GM04504 (cell line): ENCODE measurements around the gene CERS6.
"Not testable (repeated sequence)": the region's sequence is repeated elsewhere in the genome, so short reads cannot be mapped to it uniquely, and the experiment has no call there.

Source experiments
- DNase-seq: peaks from one replicate; pipeline ENCODE4 v3.0.0-alpha.2; 2012; ENCODE audit warnings: low read depth

Gene CERS6

GRCh38 chr2:168455645-168456520, at the start of gene CERS6:
CERS6 (plus strand) TSS chr2:168456272; CDS start chr2:168456449, 177 bp downstream.
- peak; percentile 88 for DNase-seq

- DNase-seq = not testable (repeated sequence)
These were observed 43.8 kb upstream of the CERS6 start for GRCh38 chr2:168412301-168412700.

GRCh38 chr2:168413101-168413500, 43.0 kb upstream of the CERS6 start:
- not testable (repeated sequence) for DNase-seq

GRCh38 chr2:168416555-168416954, 39.5 kb upstream of the CERS6 start:
- no peak for DNase-seq

- DNase-seq = no peak
These were observed 33.5 kb upstream of the CERS6 start for GRCh38 chr2:168422584-168422983.

GRCh38 chr2:168424112-168424951, 31.7 kb upstream of the CERS6 start:
- no peak for DNase-seq

GRCh38 chr2:168424971-168425370, 31.1 kb upstream of the CERS6 start:
- DNase-seq = no peak

- DNase-seq = no peak
These were observed 29.2 kb upstream of the CERS6 start for GRCh38 chr2:168426861-168427260.

- peak; percentile 58 for DNase-seq
These were observed 28.6 kb upstream of the CERS6 start for GRCh38 chr2:168427451-168427850.

GRCh38 chr2:168428431-168428830, 27.6 kb upstream of the CERS6 start:
- no peak for DNase-seq

GRCh38 chr2:168429988-168430387, 26.1 kb upstream of the CERS6 start:
- DNase-seq = no peak

GRCh38 chr2:168430431-168430830, 25.6 kb upstream of the CERS6 start:
- DNase-seq = no peak

- no peak for DNase-seq
These were observed 24.6 kb upstream of the CERS6 start for GRCh38 chr2:168431301-168432024.

GRCh38 chr2:168432100-168432499, 24.0 kb upstream of the CERS6 start:
- DNase-seq = no peak

GRCh38 chr2:168432565-168433186, 23.4 kb upstream of the CERS6 start:
- no peak for DNase-seq

- no peak for DNase-seq
These were observed 22.5 kb upstream of the CERS6 start for GRCh38 chr2:168433527-168433926.

GRCh38 chr2:168434146-168434545, 21.9 kb upstream of the CERS6 start:
- no peak for DNase-seq

GRCh38 chr2:168436840-168437239, 19.2 kb upstream of the CERS6 start:
- no peak for DNase-seq

GRCh38 chr2:168438553-168438952, 17.5 kb upstream of the CERS6 start:
- DNase-seq = no peak

GRCh38 chr2:168439536-168439935, 16.5 kb upstream of the CERS6 start:
- no peak for DNase-seq

- DNase-seq = no peak
These were observed 14.7 kb upstream of the CERS6 start for GRCh38 chr2:168441214-168441872.
